ENCODE data around the gene POLH. TPM values are rescaled to one million over a fixed set of nuclear protein-coding genes. Genes with fewer than 3 reads are reported as not detected.

The POLH gene
- total RNA-seq, 1 experiment from 2014 or later, result 28.4 TPM

GRCh38 chr6:43579171-43579570 is 3.2 kb downstream of the POLH start:
- intact Hi-C loops (cut with micrococcal nuclease; ENCODE audit: unreplicated experiment), result no loop called here
- Histone ChIP-seq H3K27me3 (ENCODE audit: control insufficient read depth, insufficient read depth, low read length) (no peaks in the 10 kb centered on the region), H3K36me3 (ENCODE audit: control insufficient read depth, insufficient read depth, low read length) (peaks cover 14% of the 10 kb centered on the region), H3K9me3 (ENCODE audit: control insufficient read depth, insufficient read depth, low read depth, low read length) (no peaks in the 10 kb centered on the region), H3K27ac (ENCODE audit: low read length) (peak overlapping the region; percentile 68), H3K4me3 (ENCODE audit: low read depth in 2 of 2, low read length in 2 of 2) (peak overlapping the region in 1 of 2 experiments; percentile 88; a peak in 2 of 4 replicates), H3K4me1 (ENCODE audit: control insufficient read depth, insufficient read depth, low read length) (peaks cover 9% of the 10 kb centered on the region)
- no peak for ATAC-seq
- TF ChIP-seq TCF7L2 (IDR thresholded peaks at IDR 0.05; ENCODE audit: low read depth, low read length) (no peak), REST (IDR thresholded peaks at IDR 0.05; ENCODE audit: insufficient read depth in 1 of 2, low read depth in 2 of 2, low read length in 1 of 2) (no peak), POLR2AphosphoS5 (IDR thresholded peaks at IDR 0.05; ENCODE audit: low read depth, low read length) (no peak), SIN3A (IDR thresholded peaks at IDR 0.05; ENCODE audit: borderline replicate concordance, insufficient read depth, low read depth, low read length) (no peak)
- TF ChIP-seq, protein P1, sequence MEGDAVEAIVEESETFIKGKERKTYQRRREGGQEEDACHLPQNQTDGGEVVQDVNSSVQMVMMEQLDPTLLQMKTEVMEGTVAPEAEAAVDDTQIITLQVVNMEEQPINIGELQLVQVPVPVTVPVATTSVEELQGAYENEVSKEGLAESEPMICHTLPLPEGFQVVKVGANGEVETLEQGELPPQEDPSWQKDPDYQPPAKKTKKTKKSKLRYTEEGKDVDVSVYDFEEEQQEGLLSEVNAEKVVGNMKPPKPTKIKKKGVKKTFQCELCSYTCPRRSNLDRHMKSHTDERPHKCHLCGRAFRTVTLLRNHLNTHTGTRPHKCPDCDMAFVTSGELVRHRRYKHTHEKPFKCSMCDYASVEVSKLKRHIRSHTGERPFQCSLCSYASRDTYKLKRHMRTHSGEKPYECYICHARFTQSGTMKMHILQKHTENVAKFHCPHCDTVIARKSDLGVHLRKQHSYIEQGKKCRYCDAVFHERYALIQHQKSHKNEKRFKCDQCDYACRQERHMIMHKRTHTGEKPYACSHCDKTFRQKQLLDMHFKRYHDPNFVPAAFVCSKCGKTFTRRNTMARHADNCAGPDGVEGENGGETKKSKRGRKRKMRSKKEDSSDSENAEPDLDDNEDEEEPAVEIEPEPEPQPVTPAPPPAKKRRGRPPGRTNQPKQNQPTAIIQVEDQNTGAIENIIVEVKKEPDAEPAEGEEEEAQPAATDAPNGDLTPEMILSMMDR (IDR thresholded peaks at IDR 0.05), result no peak
- POLR2A ChIA-PET, result no interaction called here
- in situ Hi-C loops (cut with HindIII; ENCODE audit: low pct_unique_long_range_greater_than_20kb, low sequenced_read_pairs), result no loop called here
- DNase-seq (ENCODE audit: low read depth, low spot score), result no peak
- BruUV-seq (replicated peaks), result no TSS peak
- CTCF ChIA-PET, result no interaction called here

GRCh38 chr6:43582911-43583310 is 6.9 kb downstream of the POLH start:
- no peak for TF ChIP-seq POLR2AphosphoS5 (IDR thresholded peaks at IDR 0.05; ENCODE audit: low read depth, low read length)
- TF ChIP-seq, protein P1 (IDR thresholded peaks at IDR 0.05), result no peak
- TF ChIP-seq SIN3A (IDR thresholded peaks at IDR 0.05; ENCODE audit: borderline replicate concordance, insufficient read depth, low read depth, low read length), result no peak
- TF ChIP-seq REST (IDR thresholded peaks at IDR 0.05; ENCODE audit: insufficient read depth in 1 of 2, low read depth in 2 of 2, low read length in 1 of 2), result no peak
- no peak for TF ChIP-seq TCF7L2 (IDR thresholded peaks at IDR 0.05; ENCODE audit: low read depth, low read length)
- Histone ChIP-seq H3K4me1 (ENCODE audit: control insufficient read depth, insufficient read depth, low read length) (peaks cover 9% of the 10 kb centered on the region), H3K4me3 (ENCODE audit: low read depth in 2 of 2, low read length in 2 of 2) (no peak overlapping the region), H3K9me3 (ENCODE audit: control insufficient read depth, insufficient read depth, low read depth, low read length) (no peaks in the 10 kb centered on the region), H3K36me3 (ENCODE audit: control insufficient read depth, insufficient read depth, low read length) (peaks cover 14% of the 10 kb centered on the region; the same call in 1 of the 2 replicates), H3K27me3 (ENCODE audit: control insufficient read depth, insufficient read depth, low read length) (no peaks in the 10 kb centered on the region), H3K27ac (ENCODE audit: low read length) (no peak overlapping the region)
- BruUV-seq (replicated peaks), result no TSS peak
- in situ Hi-C loops (cut with HindIII; ENCODE audit: low pct_unique_long_range_greater_than_20kb, low sequenced_read_pairs), result no loop called here
- ATAC-seq, result no peak
- ChIA-PET POLR2A (no interaction called here), CTCF (no interaction called here)
- no peak for DNase-seq (ENCODE audit: low read depth, low spot score)
- intact Hi-C loops (cut with micrococcal nuclease; ENCODE audit: unreplicated experiment), result no loop called here
